OCI-M1 (cell line): ENCODE results near the gene SPTBN4.
A peak's percentile ranks its signal among the peaks of the same experiment; 100 is the strongest.
"Not testable (repeated sequence)": the region's sequence is repeated elsewhere in the genome, so short reads cannot be mapped to it uniquely, and the experiment has no call there.

ENCODE experiments used
- DNase-seq: peaks from one replicate; lab custom pipeline; 2025; lab: John Stamatoyannopoulos, UW

Gene SPTBN4

GRCh38 chr19:40465025-40465556 lies 1.7 kb upstream of the SPTBN4 start:
- peak; percentile 93 for DNase-seq

GRCh38 chr19:40465557-40466218 lies 1.1 kb upstream of the SPTBN4 start, which contains the start of gene BLVRB:
TSS of gene BLVRB (minus strand) at chr19:40465745. CDS start at chr19:40465688, 57 bp downstream.
- DNase-seq = peak; percentile 100

- DNase-seq = no peak
These were observed 399 bp upstream of the SPTBN4 start for GRCh38 chr19:40466219-40466984.

- DNase-seq = peak; percentile 84
These were observed 2.2 kb downstream of the SPTBN4 start for GRCh38 chr19:40469011-40469410.

- DNase-seq = no peak
These were observed 4.3 kb downstream of the SPTBN4 start for GRCh38 chr19:40471111-40471510.

GRCh38 chr19:40472516-40472915 lies 5.7 kb downstream of the SPTBN4 start:
- no peak for DNase-seq

GRCh38 chr19:40474737-40475136 lies 7.9 kb downstream of the SPTBN4 start:
- DNase-seq = no peak

- DNase-seq = not testable (repeated sequence)
These were observed 9.3 kb downstream of the SPTBN4 start for GRCh38 chr19:40475878-40476644.

GRCh38 chr19:40486017-40486416 lies 19.2 kb downstream of the SPTBN4 start:
- no peak for DNase-seq

- no peak for DNase-seq
These were observed 23.1 kb downstream of the SPTBN4 start for GRCh38 chr19:40489882-40490230.

- DNase-seq = no peak
These were observed 25.5 kb downstream of the SPTBN4 start for GRCh38 chr19:40492274-40492673.

GRCh38 chr19:40493778-40494177 lies 27.0 kb downstream of the SPTBN4 start:
- DNase-seq = no peak

- DNase-seq = no peak
These were observed 27.5 kb downstream of the SPTBN4 start for GRCh38 chr19:40494191-40494838.

GRCh38 chr19:40497214-40497613 lies 30.4 kb downstream of the SPTBN4 start:
- DNase-seq = no peak

GRCh38 chr19:40499320-40499719 lies 32.5 kb downstream of the SPTBN4 start:
- no peak for DNase-seq

GRCh38 chr19:40500678-40501530 lies 34.1 kb downstream of the SPTBN4 start:
- DNase-seq = not testable (repeated sequence)

GRCh38 chr19:40501599-40501998 lies 34.8 kb downstream of the SPTBN4 start:
- no peak for DNase-seq

GRCh38 chr19:40502081-40502480 lies 35.3 kb downstream of the SPTBN4 start:
- DNase-seq = no peak

GRCh38 chr19:40502647-40503319 lies 36.0 kb downstream of the SPTBN4 start:
- DNase-seq = peak; percentile 11

- no peak for DNase-seq
These were observed 36.5 kb downstream of the SPTBN4 start for GRCh38 chr19:40503320-40503695.
